Brain pericyte (primary cell): Measurements from ENCODE around the gene DCAF10.
"Not testable (repeated sequence)": the region's sequence is repeated elsewhere in the genome, so short reads cannot be mapped to it uniquely, and the experiment has no call there.

ENCODE experiments used
- DNase-seq: peaks from one replicate; pipeline ENCODE4 v3.0.0-alpha.2; 2012; ENCODE audit warnings: low read depth, low spot score

The DCAF10 gene

GRCh38 chr9:37908698-37909186 lies 108.1 kb downstream of the DCAF10 start:
- DNase-seq: no peak

DNA sequence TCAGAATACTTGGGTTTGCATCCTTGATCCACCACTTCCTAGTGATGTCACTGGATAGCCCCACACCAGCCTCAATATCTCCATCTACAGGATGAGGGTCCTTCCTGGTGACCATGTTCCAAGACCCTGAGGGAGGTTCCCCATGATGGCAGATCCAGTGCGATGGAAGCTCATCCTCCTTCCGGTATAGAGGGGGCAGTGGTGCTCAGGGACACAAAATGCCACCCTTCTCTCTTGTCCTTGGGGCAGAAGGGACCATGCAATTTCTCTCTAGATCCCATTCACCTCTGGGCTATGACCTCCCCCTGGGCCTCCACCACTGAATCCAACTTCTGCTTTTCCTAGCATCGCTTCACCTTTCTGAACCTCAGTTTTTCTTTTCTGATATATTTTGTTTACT lies 108.7 kb downstream of the DCAF10 start:
- no peak for DNase-seq

GRCh38 chr9:37909836-37910235 lies 109.2 kb downstream of the DCAF10 start:
- not testable (repeated sequence) for DNase-seq

GRCh38 chr9:37910271-37910670 lies 109.7 kb downstream of the DCAF10 start:
- DNase-seq: no peak

DNA sequence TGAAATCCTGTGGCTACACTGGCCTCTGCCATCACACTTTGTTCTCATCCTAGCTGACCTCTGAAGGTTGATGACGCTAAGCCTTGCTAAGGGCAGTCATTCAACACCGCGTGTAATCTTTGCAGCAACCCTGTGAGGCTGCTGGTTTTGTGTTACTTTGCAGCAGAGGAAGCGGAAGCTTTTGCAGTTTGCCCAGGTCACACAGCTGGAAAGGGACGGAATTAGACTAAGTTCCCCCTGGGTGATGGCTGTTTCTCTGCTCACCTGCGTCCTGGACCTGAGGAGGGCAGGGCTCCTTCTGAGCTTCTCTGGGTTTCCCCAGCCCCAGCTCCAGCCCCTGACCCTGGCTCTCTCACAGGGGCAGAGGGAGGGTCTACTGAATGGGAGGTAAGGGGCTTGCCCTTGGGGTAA lies 110.7 kb downstream of the DCAF10 start:
- DNase-seq: peak; percentile 63

GRCh38 chr9:37913480-37914153 lies 113.0 kb downstream of the DCAF10 start:
- DNase-seq: no peak

DNA sequence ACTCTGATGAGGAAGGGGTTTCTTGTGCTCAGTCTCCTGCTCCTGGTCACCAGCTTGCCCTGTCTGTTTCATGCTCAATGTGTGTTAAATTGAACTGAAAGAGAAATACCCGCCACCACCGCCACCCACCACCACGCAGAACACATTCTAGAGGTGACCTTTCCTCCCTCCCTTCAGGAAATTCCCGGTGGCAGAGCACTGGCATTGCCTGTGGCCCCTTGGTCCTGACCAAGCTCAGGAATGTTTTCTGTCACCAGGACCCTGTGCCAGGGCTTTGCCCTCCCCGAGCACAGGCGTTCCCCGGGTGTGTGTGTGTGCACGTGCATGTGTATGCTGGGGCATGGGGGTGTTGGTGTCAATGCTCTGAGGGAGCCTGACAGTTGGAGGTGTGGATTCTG lies 113.6 kb downstream of the DCAF10 start:
- no peak for DNase-seq

GRCh38 chr9:37914701-37915358 lies 114.2 kb downstream of the DCAF10 start:
- no peak for DNase-seq

DNA sequence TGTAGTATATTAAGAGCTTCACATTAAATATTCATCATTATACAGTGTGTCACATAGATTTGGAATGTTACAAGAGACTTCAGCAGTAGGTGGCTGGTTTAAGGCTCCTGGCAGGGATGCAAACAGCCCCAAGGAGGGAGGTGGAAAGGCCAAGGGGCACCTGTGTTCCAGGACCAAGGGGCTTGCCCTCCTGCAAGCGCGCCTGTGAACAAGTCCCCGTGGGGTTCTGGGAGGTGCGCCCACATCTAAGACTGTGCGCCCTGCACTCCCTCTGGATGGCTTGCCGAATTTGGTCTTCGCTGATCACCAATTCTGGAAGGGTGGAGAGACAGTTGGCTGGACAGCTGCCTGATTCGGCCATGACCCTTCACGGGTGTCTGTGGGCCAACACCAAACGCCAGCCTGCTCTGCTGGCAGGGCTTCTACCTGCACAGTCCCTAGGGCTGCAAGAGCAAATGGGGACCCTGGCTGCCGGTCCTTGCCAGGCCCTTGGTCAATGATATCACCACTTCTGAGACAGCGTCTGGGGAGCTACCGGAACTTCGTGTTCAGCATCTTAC lies 115.4 kb downstream of the DCAF10 start:
- no peak for DNase-seq

DNA sequence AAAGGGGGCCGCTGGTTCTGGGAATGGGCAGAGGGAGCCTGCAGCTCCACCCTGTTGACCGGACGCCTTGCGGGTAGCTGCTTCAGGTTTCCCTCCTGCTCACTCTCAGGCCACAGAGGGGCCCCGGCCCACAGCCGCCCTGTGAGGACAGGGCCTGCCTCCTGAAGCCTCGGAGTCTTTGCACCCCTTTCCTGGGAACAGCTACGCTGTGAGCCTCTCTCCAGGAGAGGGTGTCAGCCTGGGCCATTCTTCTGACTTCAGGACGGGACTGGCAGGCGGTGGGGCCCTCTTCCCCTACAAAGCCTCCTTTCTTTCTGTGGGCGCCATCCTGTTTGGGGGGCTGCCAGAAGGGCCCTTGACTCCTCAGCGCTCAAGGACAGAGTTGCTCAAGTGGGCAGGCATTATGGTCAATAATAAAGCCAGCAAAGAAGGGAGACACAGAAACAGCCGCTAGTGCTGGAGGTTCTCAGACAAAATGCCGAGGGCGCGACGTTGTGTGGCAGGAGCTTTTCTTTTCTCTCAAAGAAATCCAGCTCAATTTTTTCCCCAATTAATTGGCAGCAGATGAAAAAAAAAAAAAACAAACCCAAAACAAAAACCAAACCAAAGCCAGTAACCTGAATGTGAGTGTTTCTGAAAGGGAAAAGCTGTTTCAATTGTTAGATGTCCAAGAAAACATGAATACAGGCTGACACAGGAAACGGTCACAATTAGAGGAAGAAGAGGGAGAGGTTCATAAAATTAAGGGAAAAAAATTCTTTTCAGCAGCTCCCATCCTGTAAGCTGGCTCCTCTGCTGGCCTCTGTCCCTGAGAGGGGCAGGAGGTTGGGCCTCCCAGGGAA lies 116.1 kb downstream of the DCAF10 start:
- DNase-seq: no peak
